ENCODE data around the gene YIF1A. TPM values are rescaled to one million over a fixed set of nuclear protein-coding genes. Genes with fewer than 3 reads are reported as not detected.

Gene YIF1A
- polyA plus RNA-seq, 2 of the 4 experiments (the other 2 are of a cell fraction): 79.7 to 99.7 TPM

- no peak overlapping the region for H3K4me2 ChIP-seq
- DNase-seq (ENCODE audit: low read depth in 1 of 2, low spot score in 1 of 2) (no peak), FAIRE-seq (no peak), ATAC-seq (no peak)
- TF ChIP-seq, protein P1, sequence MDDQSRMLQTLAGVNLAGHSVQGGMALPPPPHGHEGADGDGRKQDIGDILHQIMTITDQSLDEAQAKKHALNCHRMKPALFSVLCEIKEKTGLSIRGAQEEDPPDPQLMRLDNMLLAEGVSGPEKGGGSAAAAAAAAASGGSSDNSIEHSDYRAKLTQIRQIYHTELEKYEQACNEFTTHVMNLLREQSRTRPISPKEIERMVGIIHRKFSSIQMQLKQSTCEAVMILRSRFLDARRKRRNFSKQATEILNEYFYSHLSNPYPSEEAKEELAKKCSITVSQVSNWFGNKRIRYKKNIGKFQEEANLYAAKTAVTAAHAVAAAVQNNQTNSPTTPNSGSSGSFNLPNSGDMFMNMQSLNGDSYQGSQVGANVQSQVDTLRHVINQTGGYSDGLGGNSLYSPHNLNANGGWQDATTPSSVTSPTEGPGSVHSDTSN (IDR thresholded peaks at IDR 0.05): no peak
- peak; percentile 83 for TF ChIP-seq MAFK (IDR thresholded peaks at IDR 0.05; ENCODE audit: partially characterized antibody)
- no peak overlapping the region for H3K4me3 ChIP-seq
- CTCF ChIA-PET: interaction anchor here (0.8 to 8.7 kb wide), 7 partner anchors 10 to 133 kb away, joined by 3 to 247 read pairs (median 5); partner anchors contain the start of genes BRMS1 and CD248
- H3K9me3 ChIP-seq: no peaks in the 10 kb centered on the region
- 92% methylated on average over 3 of the region's 3 CpGs for WGBS (ENCODE audit: missing lambda C conversion rate)
- POLR2A ChIA-PET: interaction anchor here (0.7 to 0.9 kb wide), 2 partner anchors 17 to 18 kb away, joined by 3 to 4 read pairs; no protein-coding TSS in a partner anchor
- H3K4me1 ChIP-seq: peaks cover 37% of the 10 kb centered on the region
- no peak overlapping the region for H3K27ac ChIP-seq
These were observed 40.3 kb upstream of the YIF1A start for GRCh38 chr11:66329165-66329673.

GRCh38 chr11:66328302-66329144, 39.6 kb upstream of the YIF1A start:
- FAIRE-seq: no peak
- ChIA-PET CTCF (interaction anchor here (0.6 to 8.7 kb wide), 9 partner anchors 10 to 132 kb away, joined by 3 to 247 read pairs (median 6); partner anchors contain the start of genes BRMS1 and CD248), POLR2A (interaction anchor here (0.7 to 0.9 kb wide), 2 partner anchors 16 to 19 kb away, joined by 3 to 4 read pairs; no protein-coding TSS in a partner anchor)
- peak; percentile 78 to 83 for DNase-seq (ENCODE audit: low read depth in 1 of 2, low spot score in 1 of 2)
- TF ChIP-seq SMC3 (IDR thresholded peaks at IDR 0.05): peak; percentile 96
- TF ChIP-seq, protein P2, sequence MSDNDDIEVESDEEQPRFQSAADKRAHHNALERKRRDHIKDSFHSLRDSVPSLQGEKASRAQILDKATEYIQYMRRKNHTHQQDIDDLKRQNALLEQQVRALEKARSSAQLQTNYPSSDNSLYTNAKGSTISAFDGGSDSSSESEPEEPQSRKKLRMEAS (IDR thresholded peaks at IDR 0.05): peak; percentile 100
- TF ChIP-seq TFCP2L1 (CRISPR knock-in tag; IDR thresholded peaks at IDR 0.05): 0 out of 2 replicates have a peak, but pooled peaks have one; percentile 59
- TF ChIP-seq ZC3H11A (IDR thresholded peaks at IDR 0.05): no peak
- TF ChIP-seq, protein P3, sequence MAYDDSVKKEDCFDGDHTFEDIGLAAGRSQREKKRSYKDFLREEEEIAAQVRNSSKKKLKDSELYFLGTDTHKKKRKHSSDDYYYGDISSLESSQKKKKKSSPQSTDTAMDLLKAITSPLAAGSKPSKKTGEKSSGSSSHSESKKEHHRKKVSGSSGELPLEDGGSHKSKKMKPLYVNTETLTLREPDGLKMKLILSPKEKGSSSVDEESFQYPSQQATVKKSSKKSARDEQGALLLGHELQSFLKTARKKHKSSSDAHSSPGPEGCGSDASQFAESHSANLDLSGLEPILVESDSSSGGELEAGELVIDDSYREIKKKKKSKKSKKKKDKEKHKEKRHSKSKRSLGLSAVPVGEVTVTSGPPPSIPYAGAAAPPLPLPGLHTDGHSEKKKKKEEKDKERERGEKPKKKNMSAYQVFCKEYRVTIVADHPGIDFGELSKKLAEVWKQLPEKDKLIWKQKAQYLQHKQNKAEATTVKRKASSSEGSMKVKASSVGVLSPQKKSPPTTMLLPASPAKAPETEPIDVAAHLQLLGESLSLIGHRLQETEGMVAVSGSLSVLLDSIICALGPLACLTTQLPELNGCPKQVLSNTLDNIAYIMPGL (CRISPR knock-in tag; IDR thresholded peaks at IDR 0.05; ENCODE audit: borderline replicate concordance): no peak
- no peak for TF ChIP-seq KDM1A (IDR thresholded peaks at IDR 0.05; ENCODE audit: low read depth)
- TF ChIP-seq, protein P4, sequence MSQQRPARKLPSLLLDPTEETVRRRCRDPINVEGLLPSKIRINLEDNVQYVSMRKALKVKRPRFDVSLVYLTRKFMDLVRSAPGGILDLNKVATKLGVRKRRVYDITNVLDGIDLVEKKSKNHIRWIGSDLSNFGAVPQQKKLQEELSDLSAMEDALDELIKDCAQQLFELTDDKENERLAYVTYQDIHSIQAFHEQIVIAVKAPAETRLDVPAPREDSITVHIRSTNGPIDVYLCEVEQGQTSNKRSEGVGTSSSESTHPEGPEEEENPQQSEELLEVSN (IDR thresholded peaks at IDR 0.05; ENCODE audit: borderline replicate concordance, low read depth): peak; percentile 87; the same call in 1 of the 2 replicates
- TF ChIP-seq USF2 (IDR thresholded peaks at IDR 0.05): peak; percentile 71
- TF ChIP-seq, protein P5, sequence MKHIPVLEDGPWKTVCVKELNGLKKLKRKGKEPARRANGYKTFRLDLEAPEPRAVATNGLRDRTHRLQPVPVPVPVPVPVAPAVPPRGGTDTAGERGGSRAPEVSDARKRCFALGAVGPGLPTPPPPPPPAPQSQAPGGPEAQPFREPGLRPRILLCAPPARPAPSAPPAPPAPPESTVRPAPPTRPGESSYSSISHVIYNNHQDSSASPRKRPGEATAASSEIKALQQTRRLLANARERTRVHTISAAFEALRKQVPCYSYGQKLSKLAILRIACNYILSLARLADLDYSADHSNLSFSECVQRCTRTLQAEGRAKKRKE (CRISPR knock-in tag; IDR thresholded peaks at IDR 0.05; ENCODE audit: low read depth): 0 out of 2 replicates have a peak, but pooled peaks have one; percentile 27
- peak; percentile 74; the same call in 1 of the 2 replicates for TF ChIP-seq NPAS2 (CRISPR knock-in tag; IDR thresholded peaks at IDR 0.05; ENCODE audit: borderline replicate concordance)
- no peak for TF ChIP-seq EHMT2 (IDR thresholded peaks at IDR 0.05; ENCODE audit: low read depth)
- TF ChIP-seq CTCF (IDR thresholded peaks at IDR 0.05): peak; percentile 93
- 0 out of 2 replicates have a peak, but pooled peaks have one; percentile 32 for TF ChIP-seq BHLHE40 (IDR thresholded peaks at IDR 0.05; ENCODE audit: low read depth, low read length)
- TF ChIP-seq MYC (IDR thresholded peaks at IDR 0.05; ENCODE audit: borderline replicate concordance, low read length): peak; percentile 96
- peak; percentile 83 to 86 for TF ChIP-seq RAD21 (conservative IDR thresholded peaks at IDR 0.05 in 1 of 2, IDR thresholded peaks at IDR 0.05 in 1 of 2)
- H3K4me1 ChIP-seq: peaks cover 37% of the 10 kb centered on the region
- H3K4me3 ChIP-seq: no peak overlapping the region
- 23% methylated on average over 16 of the region's 19 CpGs for WGBS (ENCODE audit: missing lambda C conversion rate)
- H3K4me2 ChIP-seq: peak overlapping the region; percentile 50
- peak; percentile 71 to 87 for ATAC-seq
- no peaks in the 10 kb centered on the region for H3K9me3 ChIP-seq
- H3K27ac ChIP-seq: peak overlapping the region; percentile 48 to 88; a peak in 5 of 6 replicates
